GM19397 (cell line): ENCODE measurements around the gene GOLGA6L24.
"Not testable (repeated sequence)": the region's sequence is repeated elsewhere in the genome, so short reads cannot be mapped to it uniquely, and the experiment has no call there.

Experiments used
- ATAC-seq: cut with Tn5 transposase; IDR thresholded peaks from one replicate; pipeline ENCODE4 v1.9.1; 2021; ENCODE audit warnings: mild to moderate bottlenecking, moderate library complexity; ENCODE audit not compliant: unreplicated experiment

The GOLGA6L24 gene

DNA sequence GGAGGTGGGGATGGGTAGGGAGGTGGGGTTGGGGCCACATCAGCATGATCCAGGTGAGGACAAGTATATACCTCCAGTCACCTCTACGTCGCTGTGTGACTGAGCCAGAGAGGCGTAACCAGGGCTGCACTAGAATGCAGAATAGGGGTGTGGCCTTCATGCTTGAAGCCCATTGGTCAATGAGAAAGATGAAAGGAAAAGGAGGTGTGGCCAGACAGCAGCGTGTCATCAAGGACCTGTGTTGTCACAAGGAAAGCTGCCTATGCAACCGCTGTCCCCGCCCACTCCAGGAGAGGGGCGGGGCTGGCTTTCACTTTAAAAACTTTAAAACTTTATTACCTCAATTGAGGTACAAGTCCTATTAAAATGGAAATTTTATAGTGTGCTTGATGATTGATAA lies at the start of gene GOLGA6L24:
Gene GOLGA6L24 (minus strand): TSS at position 101 of the 400 bp plus-strand sequence. CDS start 61 bp downstream, at position 40.
- not testable (repeated sequence) for ATAC-seq

GRCh38 chr15:28402774-28403435 lies 45.0 kb upstream of the GOLGA6L24 start:
- ATAC-seq: not testable (repeated sequence)

- not testable (repeated sequence) for ATAC-seq
Measured at GRCh38 chr15:28396022-28396421, 38.1 kb upstream of the GOLGA6L24 start.

DNA sequence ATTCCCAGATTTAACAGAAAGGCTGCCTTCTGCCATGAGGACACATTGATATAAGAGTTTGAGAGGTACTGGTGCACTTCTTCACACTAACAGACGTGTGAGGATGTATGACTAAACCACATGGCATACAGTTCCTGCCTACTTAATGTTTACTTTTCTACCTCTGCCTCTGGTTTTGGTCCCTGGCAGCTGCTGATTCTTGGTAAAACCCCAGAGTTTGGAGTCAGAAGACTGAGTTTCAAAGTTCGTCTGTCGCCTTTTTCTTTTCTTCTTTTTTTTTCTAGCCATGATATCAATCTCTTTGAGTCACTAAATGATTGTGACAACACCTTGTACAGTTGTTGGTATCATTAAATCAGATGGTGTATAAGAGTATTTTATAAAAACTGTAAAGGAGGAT lies 22.2 kb upstream of the GOLGA6L24 start:
- not testable (repeated sequence) for ATAC-seq

DNA sequence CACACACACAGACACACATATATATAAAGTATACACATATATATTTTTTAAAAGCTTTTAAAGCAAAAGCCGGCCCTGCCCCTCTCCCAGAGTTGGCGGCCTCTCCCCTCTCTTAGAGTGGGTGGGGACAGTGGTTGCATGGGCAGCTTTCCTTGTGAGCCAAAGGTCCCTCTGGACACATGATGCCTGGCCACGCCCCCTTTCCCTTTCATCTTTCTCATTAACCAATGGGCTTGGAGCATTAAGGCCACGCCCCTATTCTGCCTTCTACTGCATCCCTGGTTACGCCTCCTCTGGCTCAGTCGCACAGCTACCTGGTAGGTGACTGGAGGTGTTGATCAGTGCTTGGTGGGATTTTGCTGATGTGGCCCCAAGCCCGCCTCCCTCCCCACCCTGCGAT lies 20.5 kb upstream of the GOLGA6L24 start, which contains the start of gene GOLGA8F:
Gene GOLGA8F (plus strand): TSS at position 301 of the 400 bp plus-strand sequence. CDS start 98 bp downstream, at position 399.
- not testable (repeated sequence) for ATAC-seq

DNA sequence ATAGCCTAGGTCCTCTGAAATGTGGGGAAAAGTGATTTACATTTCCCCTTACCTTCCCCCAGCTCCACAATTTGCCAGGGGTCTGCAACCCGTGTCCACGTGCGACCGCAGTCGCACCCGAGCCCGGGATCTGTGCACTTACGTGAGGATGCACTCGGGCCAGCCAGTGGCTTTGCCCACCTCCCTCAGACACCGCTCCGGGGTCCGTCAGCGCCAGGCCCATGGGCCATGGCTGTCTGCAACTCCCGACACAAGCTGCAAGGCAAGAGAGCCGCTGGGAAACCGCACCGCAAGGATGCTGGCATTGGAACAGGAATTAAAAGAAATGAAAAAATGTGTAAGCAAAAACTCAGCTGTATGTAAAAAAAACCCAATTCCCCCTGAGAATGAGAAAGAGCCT lies 7.6 kb upstream of the GOLGA6L24 start:
- not testable (repeated sequence) for ATAC-seq

DNA sequence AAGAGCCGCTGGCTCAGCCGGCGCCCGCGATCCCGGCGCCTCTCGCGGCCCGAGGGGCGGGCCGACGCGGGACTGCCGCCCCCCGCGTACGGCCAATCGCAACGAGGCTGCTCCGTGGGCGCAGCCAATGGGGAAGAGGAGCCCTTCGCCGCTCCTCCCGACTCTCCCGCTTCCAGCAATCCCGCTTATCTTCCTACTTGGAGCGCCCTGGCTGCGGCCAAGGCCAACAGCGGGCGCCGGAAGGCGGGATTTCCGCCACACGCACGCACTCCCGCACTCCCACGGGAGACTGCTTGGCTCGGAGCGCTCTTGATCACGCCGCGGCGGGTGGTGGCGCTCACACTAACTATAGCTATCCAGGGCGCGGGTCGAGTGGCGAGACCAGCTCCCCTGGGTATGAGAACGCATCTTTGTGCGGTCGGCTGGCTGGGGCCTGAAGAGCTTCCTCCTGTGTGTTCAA lies 35.7 kb downstream of the GOLGA6L24 start, which contains the start of gene HERC2:
Gene HERC2 (minus strand): TSS at position 51 of the 460 bp plus-strand sequence. CDS start 746 bp downstream, outside the sequence.
- not testable (repeated sequence) for ATAC-seq

DNA sequence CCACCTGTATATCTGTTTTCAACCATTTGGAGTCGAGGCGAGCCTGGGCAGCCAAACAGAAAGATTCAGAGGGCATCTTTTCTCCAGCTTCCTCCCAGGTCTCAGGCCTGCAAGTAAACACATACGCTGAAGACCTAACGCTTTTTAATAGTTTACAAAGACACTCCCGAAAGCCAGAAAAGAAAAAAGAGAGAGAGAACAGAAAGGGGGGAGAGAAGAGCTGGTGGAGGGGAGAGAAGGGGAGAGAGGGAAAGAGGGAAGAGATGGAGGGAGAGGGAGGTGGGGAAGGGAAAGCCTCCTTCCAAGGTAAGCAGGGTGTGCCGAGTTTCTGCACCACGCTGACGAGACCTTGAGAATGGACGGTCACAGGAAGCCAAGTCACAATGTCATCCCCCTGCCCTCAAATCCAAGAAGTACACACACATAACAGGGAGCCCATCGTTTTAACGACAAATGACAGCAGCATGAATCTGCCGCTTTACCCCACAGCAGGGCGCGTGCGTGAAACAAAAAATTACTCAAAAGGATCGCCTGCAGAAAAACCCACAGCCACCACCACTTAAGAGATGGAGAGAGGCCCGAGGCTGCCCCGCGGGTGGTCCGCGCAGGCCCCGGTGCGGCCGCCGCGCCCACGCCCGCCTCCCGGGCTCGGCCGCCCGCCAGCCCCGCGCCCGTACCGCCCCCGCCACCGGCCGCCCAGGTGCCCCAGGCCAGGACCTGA lies 36.4 kb downstream of the GOLGA6L24 start:
- not testable (repeated sequence) for ATAC-seq

- not testable (repeated sequence) for ATAC-seq
Measured at GRCh38 chr15:28319725-28320124, 38.2 kb downstream of the GOLGA6L24 start.

DNA sequence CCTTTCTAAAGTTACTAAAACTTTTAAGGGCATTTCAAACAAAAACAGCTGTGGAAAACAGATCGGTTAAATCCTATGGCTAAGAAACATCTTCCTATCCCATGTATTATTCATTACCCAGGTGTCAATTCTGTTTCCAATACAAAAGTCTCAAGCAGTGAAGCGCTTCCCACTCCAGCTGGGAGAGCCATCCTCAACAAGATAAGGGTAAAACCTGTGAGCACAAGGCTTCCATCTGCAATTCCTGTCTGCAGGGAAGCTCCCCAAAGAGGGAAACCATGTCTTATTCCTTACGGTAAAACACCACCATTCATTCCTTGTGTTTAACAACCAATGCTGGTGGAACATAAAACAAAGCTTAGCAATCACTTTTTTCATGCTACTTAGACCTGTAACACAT lies 39.1 kb downstream of the GOLGA6L24 start:
- not testable (repeated sequence) for ATAC-seq

DNA sequence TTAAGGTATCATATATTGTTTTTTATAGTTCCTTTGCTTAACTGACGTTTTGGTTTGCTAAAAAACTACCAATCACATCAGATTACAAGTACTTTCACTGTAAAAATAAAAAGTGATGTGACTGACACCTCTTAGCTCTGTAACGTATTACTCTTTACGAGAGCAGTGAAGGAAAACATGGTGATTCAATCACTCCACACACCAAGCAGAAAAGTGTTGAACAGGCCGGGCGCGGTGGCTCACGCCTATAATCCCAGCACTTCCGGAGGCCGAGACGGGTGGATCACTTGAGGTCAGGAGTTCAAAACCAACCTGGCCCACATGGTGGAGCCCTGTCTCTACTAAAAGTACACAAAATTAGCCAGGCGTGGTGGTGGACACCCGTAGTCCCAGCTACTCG lies 39.8 kb downstream of the GOLGA6L24 start:
- not testable (repeated sequence) for ATAC-seq

- not testable (repeated sequence) for ATAC-seq
Measured at GRCh38 chr15:28316958-28317357, 40.9 kb downstream of the GOLGA6L24 start.

GRCh38 chr15:28310454-28310853 lies 47.4 kb downstream of the GOLGA6L24 start:
- ATAC-seq: not testable (repeated sequence)

- ATAC-seq: not testable (repeated sequence)
Measured at GRCh38 chr15:28308718-28309117, 49.2 kb downstream of the GOLGA6L24 start.
